Activated CD4-positive, alpha-beta T cell treated with anti-CD3 and anti-CD28 coated beads for 36 hours (primary cell): ENCODE results near the gene CD80. TPM values are rescaled to one million over a fixed set of nuclear protein-coding genes. Genes with fewer than 3 reads are reported as not detected.
"Not testable (repeated sequence)": the region's sequence is repeated elsewhere in the genome, so short reads cannot be mapped to it uniquely, and the experiment has no call there.

Experiments
- ATAC-seq: fragments of 200-7000 bp; cut with Tn5 transposase; one replicate; pipeline ENCODE4 v1.10.0; 2021; ENCODE audit warnings: mild to moderate bottlenecking, moderate library complexity
- CTCF ChIA-PET: fragments of 350-600 bp; sonication (Branson Sonifier 250); formaldehyde crosslinking; loops from one replicate; lab custom pipeline; 2021; ENCODE audit warnings: antibody characterized with exemption; lab: Charles Lee
- POLR2A ChIA-PET: fragments of 350-600 bp; sonication (Branson Sonifier 250); formaldehyde crosslinking; loops from one replicate; lab custom pipeline; 2021; ENCODE audit warnings: antibody characterized with exemption, inconsistent platforms; lab: Charles Lee
- DNase-seq: peaks from one replicate; pipeline ENCODE4 v3.0.0-alpha.2; 2020
- H3K27ac Mint-ChIP-seq: one replicate; pipeline ENCODE4 v1.8.0; 2021; ENCODE audit warnings: mixed read lengths
- H3K27me3 Mint-ChIP-seq: one replicate; pipeline ENCODE4 v1.8.0; 2021; ENCODE audit warnings: mixed read lengths
- H3K36me3 Mint-ChIP-seq: one replicate; pipeline ENCODE4 v1.8.0; 2021; ENCODE audit warnings: low read depth, mixed read lengths
- H3K4me1 Mint-ChIP-seq: one replicate; pipeline ENCODE4 v1.8.0; 2021; ENCODE audit warnings: mixed read lengths
- H3K4me3 Mint-ChIP-seq: one replicate; pipeline ENCODE4 v1.8.0; 2021; ENCODE audit warnings: mild to moderate bottlenecking, moderate library complexity, mixed read lengths
- H3K9me3 Mint-ChIP-seq: one replicate; pipeline ENCODE4 v1.8.0; 2021; ENCODE audit warnings: low read depth, mixed read lengths
- intact Hi-C, 2 experiments: fragments of 100-400 bp; cut with DNase I in 1 of 2; cut with micrococcal nuclease in 1 of 2; formaldehyde crosslinking; loops; one replicate each; pipeline versions ENCODE4 v1.14.2 to v1.15.1; 2022 to 2024; cut with DNase I, micrococcal nuclease
- total RNA-seq, 2 experiments: library from RNA; stranded (reverse); gene quantifications; one replicate each; pipeline ENCODE4 v1.2.3, GENCODE V29; 2021

The CD80 gene
- total RNA-seq, 2 experiments from 2014 or later = 0.74 to 1.2 TPM

- Mint-ChIP-seq H3K4me1 (peaks cover 2% of the 10 kb centered on the region), H3K27me3 (peaks cover 2% of the 10 kb centered on the region), H3K4me3 (no peak overlapping the region), H3K9me3 (no peaks in the 10 kb centered on the region), H3K27ac (no peak overlapping the region), H3K36me3 (no peaks in the 10 kb centered on the region)
- ATAC-seq = no peak
- ChIA-PET POLR2A (no interaction called here), CTCF (no interaction called here)
- no peak for DNase-seq
- intact Hi-C loops = no loop called here
Measured at GRCh38 chr3:119595639-119596334, 36.4 kb upstream of the CD80 start.

GRCh38 chr3:119594929-119595328 lies 35.5 kb upstream of the CD80 start:
- intact Hi-C loops, ATAC-seq, H3K27ac Mint-ChIP-seq, H3K9me3 Mint-ChIP-seq, H3K27me3 Mint-ChIP-seq, H3K4me3 Mint-ChIP-seq, H3K4me1 Mint-ChIP-seq, DNase-seq, POLR2A ChIA-PET, CTCF ChIA-PET, H3K36me3 Mint-ChIP-seq: not testable (repeated sequence)

GRCh38 chr3:119594066-119594465 lies 34.7 kb upstream of the CD80 start:
- intact Hi-C loops = no loop called here
- no peaks in the 10 kb centered on the region for H3K9me3 Mint-ChIP-seq
- DNase-seq = no peak
- ChIA-PET POLR2A (no interaction called here), CTCF (no interaction called here)
- H3K27me3 Mint-ChIP-seq = peaks cover 8% of the 10 kb centered on the region
- H3K27ac Mint-ChIP-seq = no peak overlapping the region
- no peak for ATAC-seq
- peaks cover 2% of the 10 kb centered on the region for H3K4me1 Mint-ChIP-seq
- H3K4me3 Mint-ChIP-seq = no peak overlapping the region
- H3K36me3 Mint-ChIP-seq = no peaks in the 10 kb centered on the region

- Mint-ChIP-seq H3K4me1 (peaks cover 9% of the 10 kb centered on the region), H3K9me3 (no peaks in the 10 kb centered on the region), H3K36me3 (no peaks in the 10 kb centered on the region), H3K27me3 (peaks cover 11% of the 10 kb centered on the region), H3K27ac (no peak overlapping the region), H3K4me3 (no peak overlapping the region)
- ATAC-seq (no peak), DNase-seq (no peak)
- ChIA-PET POLR2A (no interaction called here), CTCF (interaction anchor here (0.9 kb wide), 1 partner anchor 34 kb away, joined by 3 read pairs; no protein-coding TSS in a partner anchor)
- intact Hi-C loops = no loop called here
Measured at GRCh38 chr3:119592861-119593260, 33.4 kb upstream of the CD80 start.

- H3K27me3 Mint-ChIP-seq = peaks cover 11% of the 10 kb centered on the region
Measured at GRCh38 chr3:119590706-119591105, 31.3 kb upstream of the CD80 start.

GRCh38 chr3:119589102-119589773 lies 29.8 kb upstream of the CD80 start:
- Mint-ChIP-seq H3K9me3 (no peaks in the 10 kb centered on the region), H3K27ac (no peak overlapping the region), H3K4me1 (peaks cover 8% of the 10 kb centered on the region), H3K4me3 (no peak overlapping the region), H3K36me3 (no peaks in the 10 kb centered on the region), H3K27me3 (peaks cover 11% of the 10 kb centered on the region)
- ChIA-PET POLR2A (no interaction called here), CTCF (no interaction called here)
- no peak for DNase-seq
- no peak for ATAC-seq
- intact Hi-C loops = no loop called here

More at GRCh38 chr3:119590706-119591105, 31.3 kb upstream of the CD80 start:
- no peak for DNase-seq
- H3K4me1 Mint-ChIP-seq = peaks cover 8% of the 10 kb centered on the region
- H3K27ac Mint-ChIP-seq = no peak overlapping the region
- ChIA-PET POLR2A (no interaction called here), CTCF (interaction anchor here (0.5 to 2.3 kb wide), 2 partner anchors 10 to 68 kb away, joined by 5 to 6 read pairs; no protein-coding TSS in a partner anchor)
- no peak overlapping the region for H3K4me3 Mint-ChIP-seq
- no peak for ATAC-seq
- H3K36me3 Mint-ChIP-seq = no peaks in the 10 kb centered on the region
- intact Hi-C loops = no loop called here
- no peaks in the 10 kb centered on the region for H3K9me3 Mint-ChIP-seq

GRCh38 chr3:119588112-119588511 lies 28.7 kb upstream of the CD80 start:
- no peaks in the 10 kb centered on the region for H3K9me3 Mint-ChIP-seq
- H3K27me3 Mint-ChIP-seq = peaks cover 11% of the 10 kb centered on the region
- no peaks in the 10 kb centered on the region for H3K36me3 Mint-ChIP-seq
- POLR2A ChIA-PET = no interaction called here
- intact Hi-C loops = no loop called here
- peaks cover 8% of the 10 kb centered on the region for H3K4me1 Mint-ChIP-seq
- no peak overlapping the region for H3K27ac Mint-ChIP-seq
- DNase-seq (peak; percentile 40), ATAC-seq (no peak)
- CTCF ChIA-PET = no interaction called here
- H3K4me3 Mint-ChIP-seq = no peak overlapping the region

GRCh38 chr3:119586733-119587172 lies 27.3 kb upstream of the CD80 start:
- DNase-seq (no peak), ATAC-seq (no peak)
- Mint-ChIP-seq H3K36me3 (no peaks in the 10 kb centered on the region), H3K4me1 (peaks cover 17% of the 10 kb centered on the region), H3K27me3 (peaks cover 9% of the 10 kb centered on the region), H3K4me3 (no peak overlapping the region), H3K27ac (no peak overlapping the region), H3K9me3 (no peaks in the 10 kb centered on the region)
- ChIA-PET POLR2A (no interaction called here), CTCF (interaction anchor here (1.1 kb wide), 1 partner anchor 94 kb away, joined by 3 read pairs; no protein-coding TSS in a partner anchor)
- intact Hi-C loops = no loop called here

GRCh38 chr3:119585856-119586570 lies 26.6 kb upstream of the CD80 start:
- Mint-ChIP-seq H3K9me3 (no peaks in the 10 kb centered on the region), H3K4me3 (no peak overlapping the region), H3K27ac (no peak overlapping the region), H3K27me3 (peaks cover 9% of the 10 kb centered on the region), H3K4me1 (peaks cover 17% of the 10 kb centered on the region), H3K36me3 (no peaks in the 10 kb centered on the region)
- intact Hi-C loops = no loop called here
- ChIA-PET POLR2A (no interaction called here), CTCF (no interaction called here)
- DNase-seq (no peak), ATAC-seq (no peak)

- Mint-ChIP-seq H3K27me3 (peaks cover 9% of the 10 kb centered on the region), H3K27ac (no peak overlapping the region), H3K36me3 (no peaks in the 10 kb centered on the region), H3K4me3 (no peak overlapping the region), H3K9me3 (no peaks in the 10 kb centered on the region), H3K4me1 (peaks cover 17% of the 10 kb centered on the region)
- intact Hi-C loops = no loop called here
- DNase-seq (no peak), ATAC-seq (no peak)
- ChIA-PET POLR2A (no interaction called here), CTCF (interaction anchor here (0.6 kb wide), 1 partner anchor 919 kb away, joined by 4 read pairs; no protein-coding TSS in a partner anchor)
Measured at GRCh38 chr3:119585208-119585607, 25.8 kb upstream of the CD80 start.

GRCh38 chr3:119582178-119582577 lies 22.8 kb upstream of the CD80 start:
- DNase-seq = peak; percentile 62
- ATAC-seq = peak; percentile 83
- intact Hi-C loops = loop anchor here in 1 of 2 experiments (1.0 to 5.0 kb wide), 2 partner anchors 57 to 95 kb away; partner anchors contain the start of gene COX17
- Mint-ChIP-seq H3K9me3 (no peaks in the 10 kb centered on the region), H3K4me3 (no peak overlapping the region), H3K27me3 (peaks cover 4% of the 10 kb centered on the region), H3K36me3 (no peaks in the 10 kb centered on the region), H3K27ac (peak overlapping the region; percentile 7), H3K4me1 (peaks cover 17% of the 10 kb centered on the region)
- ChIA-PET CTCF (interaction anchor here (0.6 to 1.5 kb wide), 2 partner anchors 54 to 71 kb away, joined by 3 to 4 read pairs; no protein-coding TSS in a partner anchor), POLR2A (no interaction called here)
